Liver (tissue), 9 donors: ENCODE results near the gene RGS7. TPM values are rescaled to one million over a fixed set of nuclear protein-coding genes. Genes with fewer than 3 reads are reported as not detected.

ENCODE experiments used
- DNase-seq: peaks from one replicate; pipeline ENCODE4 v3.0.0-alpha.2; 2017; ENCODE audit warnings: low spot score
- H3K27ac ChIP-seq, 2 donors: one replicate each; pipeline ENCODE4 v1.7.0; 2013; ENCODE audit warnings: inconsistent platforms in 2 of 2, low read length in 2 of 2, control low read depth in 1 of 2, low read depth in 1 of 2, mild to moderate bottlenecking in 1 of 2
- H3K27me3 ChIP-seq, 4 donors: one replicate each; pipeline versions ENCODE4 v1.6.1 to v1.7.0; 2013; ENCODE audit warnings: low read length in 3 of 4, inconsistent platforms in 1 of 4, mild to moderate bottlenecking in 1 of 4, moderate library complexity in 1 of 4; ENCODE audit not compliant: control insufficient read depth in 4 of 4, insufficient read depth in 4 of 4
- H3K36me3 ChIP-seq, 4 donors: one replicate each; pipeline versions ENCODE4 v1.6.1 to v1.7.0; 2013; ENCODE audit warnings: low read length in 3 of 4, mild to moderate bottlenecking in 3 of 4, low read depth in 1 of 4, moderate library complexity in 1 of 4; ENCODE audit not compliant: control insufficient read depth in 4 of 4, insufficient read depth in 3 of 4
- H3K4me1 ChIP-seq, 4 donors: one replicate each; pipeline versions ENCODE4 v1.6.1 to v1.7.0; 2013; ENCODE audit warnings: low read length in 3 of 4, mild to moderate bottlenecking in 3 of 4, moderate library complexity in 1 of 4; ENCODE audit not compliant: control insufficient read depth in 4 of 4, insufficient read depth in 4 of 4
- H3K4me3 ChIP-seq, 3 donors: one replicate each; pipeline versions ENCODE4 v1.6.1 to v1.7.0; 2013; ENCODE audit warnings: low read length in 3 of 3, control low read depth in 1 of 3, low read depth in 1 of 3, mild to moderate bottlenecking in 1 of 3
- H3K9ac ChIP-seq, 2 donors: one replicate each; pipeline ENCODE4 v1.7.0; 2013; ENCODE audit warnings: low read length in 2 of 2, mild to moderate bottlenecking in 2 of 2, moderate library complexity in 2 of 2, control low read depth in 1 of 2, low read depth in 1 of 2
- H3K9me3 ChIP-seq, 4 donors: one replicate each; pipeline versions ENCODE4 v1.6.1 to v1.7.0; 2013; ENCODE audit warnings: low read length in 3 of 4; ENCODE audit not compliant: control insufficient read depth in 4 of 4
- CTCF ChIP-seq: fragments of 150-350 bp; IDR thresholded peaks from 2 replicates; pipeline ENCODE4 v1.5.1; 2017; ENCODE audit warnings: improper control_type of control experiment, low read depth, low read length; ENCODE audit not compliant: missing input control
- FOXA1 ChIP-seq: IDR thresholded peaks from 2 replicates; pipeline ENCODE4 v1.6.1; 2016; ENCODE audit warnings: antibody characterized with exemption
- FOXA2 ChIP-seq: IDR thresholded peaks from 2 replicates; pipeline ENCODE4 v1.6.1; 2016; ENCODE audit warnings: antibody characterized with exemption
- GABPA ChIP-seq, 2 donors: IDR thresholded peaks in 1 of 2; conservative IDR thresholded peaks in 1 of 2; 2 replicates each; pipeline ENCODE4 v1.6.1; 2016; ENCODE audit warnings: antibody characterized with exemption in 2 of 2, mild to moderate bottlenecking in 1 of 2, moderate library complexity in 1 of 2
- HNF4A ChIP-seq, 2 donors: conservative IDR thresholded peaks; 2 replicates each; pipeline ENCODE4 v1.6.1; 2016; ENCODE audit warnings: antibody characterized with exemption in 2 of 2, mild to moderate bottlenecking in 2 of 2
- HNF4G ChIP-seq: IDR thresholded peaks from 2 replicates; pipeline ENCODE4 v1.6.1; 2016; ENCODE audit warnings: antibody characterized with exemption
- JUND ChIP-seq, 2 donors: IDR thresholded peaks; 2 replicates each; pipeline ENCODE4 v1.6.1; 2016; ENCODE audit warnings: antibody characterized with exemption in 2 of 2
- NR2F2 ChIP-seq: IDR thresholded peaks from 2 replicates; pipeline ENCODE4 v1.6.1; 2016; ENCODE audit warnings: antibody characterized with exemption
- TAF1 ChIP-seq: conservative IDR thresholded peaks from 2 replicates; pipeline ENCODE4 v1.6.1; 2016; ENCODE audit warnings: antibody characterized with exemption, mild to moderate bottlenecking
- YY1 ChIP-seq: IDR thresholded peaks from 2 replicates; pipeline ENCODE4 v1.6.1; 2016; ENCODE audit warnings: antibody characterized with exemption, mild to moderate bottlenecking
- whole genome bisulfite sequencing: extraction: QIAGEN DNeasy Blood & Tissue Kit; methylation state at CpG from one replicate; pipeline ENCODE4 v1.1.7; 2013; 5-methylcytosine and 5-hydroxymethylcytosine counted together
- polyA plus RNA-seq, 2 donors: library from polyadenylated mRNA; stranded (reverse) in 1 of 2; unstranded in 1 of 2; fragments of 200-250 nt in 1 of 2; fragments of >200 nt in 1 of 2; fragmentation: Nextera tagmentation in 1 of 2; extraction: Ambion mirVana in 1 of 2; gene quantifications; one replicate each; pipeline versions ENCODE4 v1.2.1 to v1.2.3, GENCODE V29; 2013 to 2015
- total RNA-seq, 2 donors: library from RNA; depleted of rRNA; stranded (reverse); fragments of >200 nt; gene quantifications; one replicate each; pipeline ENCODE4 v1.2.3, GENCODE V29; 2014
- TF ChIP-seq, protein P1 (sequence below): IDR thresholded peaks from 2 replicates; pipeline ENCODE4 v1.6.1; 2016; ENCODE audit warnings: antibody characterized with exemption
- TF ChIP-seq, protein P2 (sequence below): IDR thresholded peaks from 2 replicates; pipeline ENCODE4 v1.6.1; 2016; ENCODE audit warnings: antibody characterized with exemption
- TF ChIP-seq, protein P3 (sequence below): IDR thresholded peaks from 2 replicates; pipeline ENCODE4 v1.6.1; 2016; ENCODE audit warnings: antibody characterized with exemption, mild to moderate bottlenecking
- donor health status: healthy.
- donor health status: healthy.
- donor health status: healthy.
- donor health status: healthy.
- donor health status: healthy.

The RGS7 gene
- total and polyA plus RNA-seq, 4 donors = 0.05 to 0.18 TPM; not detected in 2

GRCh38 chr1:241286486-241286885 lies 70.5 kb downstream of the RGS7 start:
- Histone ChIP-seq H3K4me3 (no peak overlapping the region), H3K4me1 (no peaks in the 10 kb centered on the region), H3K27ac (no peak overlapping the region), H3K9ac (no peak overlapping the region), H3K36me3 (no peaks in the 10 kb centered on the region), H3K27me3 (no peaks in the 10 kb centered on the region), H3K9me3 (peaks cover 0 to 4% (median 3%) of the 10 kb centered on the region in 4 donors)
- 56% methylated on average over 1 of the region's 1 CpG for WGBS
- TF ChIP-seq NR2F2 (no peak), JUND (IDR thresholded peaks at IDR 0.05) (no peak), FOXA2 (no peak), CTCF (no peak), HNF4A (conservative IDR thresholded peaks at IDR 0.05) (no peak), HNF4G (no peak)
- TF ChIP-seq, protein P1, sequence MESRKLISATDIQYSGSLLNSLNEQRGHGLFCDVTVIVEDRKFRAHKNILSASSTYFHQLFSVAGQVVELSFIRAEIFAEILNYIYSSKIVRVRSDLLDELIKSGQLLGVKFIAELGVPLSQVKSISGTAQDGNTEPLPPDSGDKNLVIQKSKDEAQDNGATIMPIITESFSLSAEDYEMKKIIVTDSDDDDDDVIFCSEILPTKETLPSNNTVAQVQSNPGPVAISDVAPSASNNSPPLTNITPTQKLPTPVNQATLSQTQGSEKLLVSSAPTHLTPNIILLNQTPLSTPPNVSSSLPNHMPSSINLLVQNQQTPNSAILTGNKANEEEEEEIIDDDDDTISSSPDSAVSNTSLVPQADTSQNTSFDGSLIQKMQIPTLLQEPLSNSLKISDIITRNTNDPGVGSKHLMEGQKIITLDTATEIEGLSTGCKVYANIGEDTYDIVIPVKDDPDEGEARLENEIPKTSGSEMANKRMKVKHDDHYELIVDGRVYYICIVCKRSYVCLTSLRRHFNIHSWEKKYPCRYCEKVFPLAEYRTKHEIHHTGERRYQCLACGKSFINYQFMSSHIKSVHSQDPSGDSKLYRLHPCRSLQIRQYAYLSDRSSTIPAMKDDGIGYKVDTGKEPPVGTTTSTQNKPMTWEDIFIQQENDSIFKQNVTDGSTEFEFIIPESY = no peak
- no peak for DNase-seq

- Histone ChIP-seq H3K27me3 (peaks cover 0 to 4% (median 0%) of the 10 kb centered on the region in 4 donors), H3K36me3 (no peaks in the 10 kb centered on the region), H3K4me3 (no peak overlapping the region), H3K9me3 (peaks cover 2 to 6% (median 2%) of the 10 kb centered on the region in 4 donors), H3K4me1 (no peaks in the 10 kb centered on the region), H3K9ac (no peak overlapping the region), H3K27ac (no peak overlapping the region)
- no peak for DNase-seq
- 59% methylated on average over 3 of the region's 3 CpGs for WGBS
- TF ChIP-seq TAF1 (no peak), CTCF (no peak), YY1 (no peak)
- TF ChIP-seq, protein P2, sequence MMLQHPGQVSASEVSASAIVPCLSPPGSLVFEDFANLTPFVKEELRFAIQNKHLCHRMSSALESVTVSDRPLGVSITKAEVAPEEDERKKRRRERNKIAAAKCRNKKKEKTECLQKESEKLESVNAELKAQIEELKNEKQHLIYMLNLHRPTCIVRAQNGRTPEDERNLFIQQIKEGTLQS = no peak
Observed at GRCh38 chr1:241276391-241276790, 80.6 kb downstream of the RGS7 start.

DNA sequence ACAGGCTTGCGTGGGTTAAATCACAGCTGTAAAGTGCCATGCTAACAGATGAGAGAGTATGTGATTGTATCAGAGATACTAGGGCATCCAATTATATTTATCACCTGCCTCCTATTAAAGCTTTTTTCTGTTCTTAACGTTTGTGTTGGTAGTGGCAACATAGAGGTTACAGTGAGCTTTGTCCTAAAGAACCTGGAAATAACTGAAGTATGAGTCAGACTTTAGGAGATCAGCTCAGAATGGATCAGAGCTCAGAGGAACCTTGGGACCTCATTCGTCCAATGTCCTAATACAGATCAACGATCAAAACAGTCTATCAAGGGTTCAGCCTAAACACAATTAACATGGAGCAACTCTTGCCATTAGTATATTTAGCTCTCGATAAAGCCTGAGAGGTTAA lies 81.0 kb downstream of the RGS7 start:
- no peak overlapping the region for H3K9ac ChIP-seq
- H3K27me3 ChIP-seq = peaks cover 0 to 4% (median 0%) of the 10 kb centered on the region in 4 donors
- H3K36me3 ChIP-seq = no peaks in the 10 kb centered on the region
- no peaks in the 10 kb centered on the region for H3K4me1 ChIP-seq
- TF ChIP-seq NR2F2 = no peak
- TF ChIP-seq JUND (IDR thresholded peaks at IDR 0.05) = no peak
- TF ChIP-seq, protein P3, sequence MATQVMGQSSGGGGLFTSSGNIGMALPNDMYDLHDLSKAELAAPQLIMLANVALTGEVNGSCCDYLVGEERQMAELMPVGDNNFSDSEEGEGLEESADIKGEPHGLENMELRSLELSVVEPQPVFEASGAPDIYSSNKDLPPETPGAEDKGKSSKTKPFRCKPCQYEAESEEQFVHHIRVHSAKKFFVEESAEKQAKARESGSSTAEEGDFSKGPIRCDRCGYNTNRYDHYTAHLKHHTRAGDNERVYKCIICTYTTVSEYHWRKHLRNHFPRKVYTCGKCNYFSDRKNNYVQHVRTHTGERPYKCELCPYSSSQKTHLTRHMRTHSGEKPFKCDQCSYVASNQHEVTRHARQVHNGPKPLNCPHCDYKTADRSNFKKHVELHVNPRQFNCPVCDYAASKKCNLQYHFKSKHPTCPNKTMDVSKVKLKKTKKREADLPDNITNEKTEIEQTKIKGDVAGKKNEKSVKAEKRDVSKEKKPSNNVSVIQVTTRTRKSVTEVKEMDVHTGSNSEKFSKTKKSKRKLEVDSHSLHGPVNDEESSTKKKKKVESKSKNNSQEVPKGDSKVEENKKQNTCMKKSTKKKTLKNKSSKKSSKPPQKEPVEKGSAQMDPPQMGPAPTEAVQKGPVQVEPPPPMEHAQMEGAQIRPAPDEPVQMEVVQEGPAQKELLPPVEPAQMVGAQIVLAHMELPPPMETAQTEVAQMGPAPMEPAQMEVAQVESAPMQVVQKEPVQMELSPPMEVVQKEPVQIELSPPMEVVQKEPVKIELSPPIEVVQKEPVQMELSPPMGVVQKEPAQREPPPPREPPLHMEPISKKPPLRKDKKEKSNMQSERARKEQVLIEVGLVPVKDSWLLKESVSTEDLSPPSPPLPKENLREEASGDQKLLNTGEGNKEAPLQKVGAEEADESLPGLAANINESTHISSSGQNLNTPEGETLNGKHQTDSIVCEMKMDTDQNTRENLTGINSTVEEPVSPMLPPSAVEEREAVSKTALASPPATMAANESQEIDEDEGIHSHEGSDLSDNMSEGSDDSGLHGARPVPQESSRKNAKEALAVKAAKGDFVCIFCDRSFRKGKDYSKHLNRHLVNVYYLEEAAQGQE = no peak
- no peak for TF ChIP-seq FOXA2
- no peak for TF ChIP-seq GABPA (IDR thresholded peaks at IDR 0.05 in 1 of 2, conservative IDR thresholded peaks at IDR 0.05 in 1 of 2)
- no peak for TF ChIP-seq FOXA1
- H3K9me3 ChIP-seq = peaks cover 2 to 6% (median 2%) of the 10 kb centered on the region in 4 donors
- WGBS = 71% methylated on average over 5 of the region's 5 CpGs
- no peak overlapping the region for H3K27ac ChIP-seq
- H3K4me3 ChIP-seq = no peak overlapping the region
- no peak for DNase-seq
